Ishikawa (cell line): ENCODE data around the gene BARX1.

ENCODE experiments used
- CEBPB ChIP-seq: IDR thresholded peaks from 2 replicates; pipeline ENCODE4 v1.6.1; 2012
- CREB1 ChIP-seq: IDR thresholded peaks from 2 replicates; pipeline ENCODE4 v1.6.1; 2012; ENCODE audit warnings: low read depth
- EGR1 ChIP-seq: IDR thresholded peaks from 2 replicates; pipeline ENCODE4 v1.6.1; 2012
- EP300 ChIP-seq: IDR thresholded peaks from 2 replicates; pipeline ENCODE4 v1.6.1; 2012; ENCODE audit warnings: borderline replicate concordance
- FOXM1 ChIP-seq: IDR thresholded peaks from 2 replicates; pipeline ENCODE4 v1.6.1; 2012; ENCODE audit warnings: low read depth, borderline replicate concordance
- NFIC ChIP-seq: IDR thresholded peaks from 2 replicates; pipeline ENCODE4 v1.6.1; 2012
- RAD21 ChIP-seq: IDR thresholded peaks from 2 replicates; pipeline ENCODE4 v1.6.1; 2012; ENCODE audit warnings: low read depth
- TAF1 ChIP-seq: IDR thresholded peaks from 2 replicates; pipeline ENCODE4 v1.6.1; 2012; ENCODE audit warnings: low read depth, mild to moderate bottlenecking
- TCF12 ChIP-seq: IDR thresholded peaks from 2 replicates; pipeline ENCODE4 v1.6.1; 2012; ENCODE audit warnings: low read depth
- TEAD4 ChIP-seq: IDR thresholded peaks from 2 replicates; pipeline ENCODE4 v1.6.1; 2012
- USF1 ChIP-seq: IDR thresholded peaks from 2 replicates; pipeline ENCODE4 v1.6.1; 2012
- YY1 ChIP-seq: IDR thresholded peaks from 2 replicates; pipeline ENCODE4 v1.6.1; 2012; ENCODE audit warnings: low read depth
- ZBTB7A ChIP-seq: IDR thresholded peaks from 2 replicates; pipeline ENCODE4 v1.6.1; 2012; ENCODE audit warnings: low read depth
- TF ChIP-seq, protein P1 (sequence below): IDR thresholded peaks from 2 replicates; pipeline ENCODE4 v1.6.1; 2012; ENCODE audit warnings: low read depth, mild to moderate bottlenecking
- TF ChIP-seq, protein P2 (sequence below): IDR thresholded peaks from 2 replicates; pipeline ENCODE4 v1.6.1; 2012

BARX1 gene

DNA sequence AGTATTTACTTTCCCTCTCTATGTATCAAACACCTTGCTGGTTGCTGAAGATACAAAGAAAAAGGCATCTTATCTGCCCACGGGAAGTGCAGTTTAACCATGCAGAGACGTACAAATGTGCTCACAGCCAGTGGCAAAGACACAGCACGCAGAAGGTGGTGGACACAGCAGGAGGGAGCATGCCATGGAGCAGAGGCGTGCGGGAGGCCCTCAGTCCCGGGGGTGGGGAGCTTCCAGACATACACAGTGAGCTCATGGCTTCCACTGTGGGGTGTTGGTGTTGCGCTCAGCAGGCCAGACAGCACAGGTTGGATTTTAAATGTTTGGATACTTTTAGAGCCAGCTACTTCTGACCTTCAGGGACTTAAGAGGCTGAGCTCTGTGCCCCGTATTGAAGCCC, 8.8 kb upstream of the BARX1 start:
- TF ChIP-seq TEAD4 (peak; percentile 15; the same call in 1 of the 2 replicates), YY1 (no peak)

DNA sequence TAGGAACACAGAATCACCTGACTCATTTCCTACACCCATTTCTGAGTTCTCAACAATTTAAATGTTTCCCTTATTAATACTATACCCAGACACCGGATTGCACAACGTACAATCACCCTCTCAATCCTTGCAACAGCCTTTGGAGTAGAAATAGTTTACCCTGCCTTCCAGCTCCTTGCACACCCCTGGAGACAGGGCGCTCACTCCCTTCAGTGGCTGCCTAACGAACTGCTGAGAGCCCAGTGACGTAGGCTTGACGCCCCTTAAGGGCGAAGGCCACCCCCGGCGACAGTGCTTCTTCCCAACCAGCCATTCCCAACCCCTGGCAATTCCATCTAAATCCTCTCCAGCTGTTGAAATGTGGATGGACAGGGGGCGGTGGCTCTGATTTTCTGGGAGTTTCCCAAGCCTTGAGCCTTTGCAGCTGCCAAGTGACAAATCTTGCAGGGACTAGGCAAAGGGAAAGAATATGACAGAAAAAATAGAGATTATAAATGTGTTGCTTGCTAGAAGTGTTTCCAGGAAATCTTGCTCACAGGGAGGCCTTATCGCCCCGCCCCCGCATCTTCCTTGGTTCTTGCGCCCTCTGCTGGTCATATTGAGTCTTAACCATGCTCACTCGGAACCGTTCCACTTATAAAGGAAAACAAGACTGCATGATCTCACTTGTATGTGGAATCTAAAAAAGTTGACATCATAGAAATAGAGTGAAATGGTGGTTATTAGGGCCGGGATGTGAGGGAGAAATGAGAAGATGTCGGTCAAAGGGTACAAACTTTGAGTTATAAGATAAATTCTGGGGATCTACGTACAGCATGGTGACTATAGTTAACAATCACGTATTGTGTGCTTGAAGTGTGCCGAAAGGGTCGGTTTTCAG, 7.6 kb upstream of the BARX1 start:
- TF ChIP-seq RAD21 = peak; percentile 88
- no peak for TF ChIP-seq TEAD4
- TF ChIP-seq EGR1 = peak; percentile 65; the same call in 1 of the 2 replicates

DNA sequence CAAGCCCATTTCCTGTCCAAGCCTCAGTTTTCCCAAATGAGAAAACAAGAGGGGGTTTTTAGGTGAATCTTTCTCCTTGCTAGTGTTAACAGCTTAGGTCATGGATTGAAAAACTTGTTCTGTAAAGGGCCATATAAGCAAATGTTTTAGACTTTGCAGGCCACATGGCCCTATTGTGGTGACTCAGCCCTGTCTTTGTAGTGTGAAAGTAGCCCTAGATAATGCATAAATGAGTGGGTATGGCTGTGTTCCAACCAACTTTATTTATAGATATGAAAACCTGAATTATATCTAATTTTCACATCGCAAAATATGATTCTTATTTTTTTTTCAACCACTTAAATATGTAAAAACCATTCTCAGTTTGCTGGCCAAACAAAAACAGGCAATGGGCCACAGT, 6.9 kb upstream of the BARX1 start:
- TF ChIP-seq, protein P1, sequence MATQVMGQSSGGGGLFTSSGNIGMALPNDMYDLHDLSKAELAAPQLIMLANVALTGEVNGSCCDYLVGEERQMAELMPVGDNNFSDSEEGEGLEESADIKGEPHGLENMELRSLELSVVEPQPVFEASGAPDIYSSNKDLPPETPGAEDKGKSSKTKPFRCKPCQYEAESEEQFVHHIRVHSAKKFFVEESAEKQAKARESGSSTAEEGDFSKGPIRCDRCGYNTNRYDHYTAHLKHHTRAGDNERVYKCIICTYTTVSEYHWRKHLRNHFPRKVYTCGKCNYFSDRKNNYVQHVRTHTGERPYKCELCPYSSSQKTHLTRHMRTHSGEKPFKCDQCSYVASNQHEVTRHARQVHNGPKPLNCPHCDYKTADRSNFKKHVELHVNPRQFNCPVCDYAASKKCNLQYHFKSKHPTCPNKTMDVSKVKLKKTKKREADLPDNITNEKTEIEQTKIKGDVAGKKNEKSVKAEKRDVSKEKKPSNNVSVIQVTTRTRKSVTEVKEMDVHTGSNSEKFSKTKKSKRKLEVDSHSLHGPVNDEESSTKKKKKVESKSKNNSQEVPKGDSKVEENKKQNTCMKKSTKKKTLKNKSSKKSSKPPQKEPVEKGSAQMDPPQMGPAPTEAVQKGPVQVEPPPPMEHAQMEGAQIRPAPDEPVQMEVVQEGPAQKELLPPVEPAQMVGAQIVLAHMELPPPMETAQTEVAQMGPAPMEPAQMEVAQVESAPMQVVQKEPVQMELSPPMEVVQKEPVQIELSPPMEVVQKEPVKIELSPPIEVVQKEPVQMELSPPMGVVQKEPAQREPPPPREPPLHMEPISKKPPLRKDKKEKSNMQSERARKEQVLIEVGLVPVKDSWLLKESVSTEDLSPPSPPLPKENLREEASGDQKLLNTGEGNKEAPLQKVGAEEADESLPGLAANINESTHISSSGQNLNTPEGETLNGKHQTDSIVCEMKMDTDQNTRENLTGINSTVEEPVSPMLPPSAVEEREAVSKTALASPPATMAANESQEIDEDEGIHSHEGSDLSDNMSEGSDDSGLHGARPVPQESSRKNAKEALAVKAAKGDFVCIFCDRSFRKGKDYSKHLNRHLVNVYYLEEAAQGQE = no peak
- TF ChIP-seq ZBTB7A (no peak), EP300 (no peak), RAD21 (no peak), FOXM1 (no peak), USF1 (no peak), TEAD4 (no peak), TCF12 (no peak), YY1 (no peak), TAF1 (no peak), CREB1 (no peak), NFIC (no peak), EGR1 (no peak), CEBPB (no peak)
- TF ChIP-seq, protein P2, sequence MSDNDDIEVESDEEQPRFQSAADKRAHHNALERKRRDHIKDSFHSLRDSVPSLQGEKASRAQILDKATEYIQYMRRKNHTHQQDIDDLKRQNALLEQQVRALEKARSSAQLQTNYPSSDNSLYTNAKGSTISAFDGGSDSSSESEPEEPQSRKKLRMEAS = no peak

- TF ChIP-seq USF1 (no peak), TEAD4 (no peak)
Observed at GRCh38 chr9:93960971-93961841, 6.1 kb upstream of the BARX1 start.

GRCh38 chr9:93960221-93960970, 5.2 kb upstream of the BARX1 start:
- no peak for TF ChIP-seq TEAD4

DNA sequence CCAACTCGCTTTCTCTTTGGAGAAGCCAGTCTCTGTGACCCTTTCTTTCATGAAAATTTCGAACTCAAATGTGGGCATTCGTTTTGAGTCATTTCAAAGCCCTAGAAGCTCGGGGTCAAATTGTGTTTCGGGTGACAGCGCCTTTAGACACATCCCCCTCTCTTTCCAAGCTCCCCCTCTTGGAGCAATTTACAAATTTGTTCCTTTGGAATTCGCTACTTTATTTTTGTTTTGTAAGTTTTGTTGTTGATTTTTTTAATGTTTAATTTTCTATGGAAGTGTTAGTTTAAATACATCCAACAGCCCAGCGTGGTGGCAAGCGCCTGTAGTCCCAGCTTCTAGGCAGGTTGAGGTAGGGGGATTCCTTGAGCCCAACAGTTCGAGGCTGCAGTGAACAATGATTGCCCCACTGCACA, 4.6 kb upstream of the BARX1 start:
- no peak for TF ChIP-seq FOXM1

- no peak for TF ChIP-seq EP300
- no peak for TF ChIP-seq EGR1
- TF ChIP-seq FOXM1 = no peak
- no peak for TF ChIP-seq NFIC
- no peak for TF ChIP-seq CEBPB
- no peak for TF ChIP-seq TEAD4
- TF ChIP-seq TCF12 = no peak
- TF ChIP-seq, protein P1 = no peak
- TF ChIP-seq YY1 = no peak
- no peak for TF ChIP-seq USF1
- TF ChIP-seq, protein P2 = no peak
- TF ChIP-seq TAF1 = no peak
- no peak for TF ChIP-seq RAD21
- no peak for TF ChIP-seq ZBTB7A
- no peak for TF ChIP-seq CREB1
Observed at GRCh38 chr9:93958819-93959682, 3.9 kb upstream of the BARX1 start.
